Body of pancreas (tissue), 4 donors: Measurements from ENCODE around the gene DUS2.
"Not testable (repeated sequence)": the region's sequence is repeated elsewhere in the genome, so short reads cannot be mapped to it uniquely, and the experiment has no call there.

ENCODE experiments used
- POLR2A ChIP-seq, 3 donors: fragments of 450-650 bp; IDR thresholded peaks; one replicate each; pipeline ENCODE4 v1.6.1; 2016; ENCODE audit warnings: antibody characterized with exemption in 3 of 3, mild to moderate bottlenecking in 2 of 3
- TF ChIP-seq, protein P1 (sequence below), 7 experiments: fragments of 450-650 bp in 4 of 7; fragments of 200-600 bp in 3 of 7; sonication (generic) in 3 of 7; IDR thresholded peaks; one replicate each; pipeline ENCODE4 v1.5.1; 2016 to 2019; ENCODE audit warnings: antibody characterized with exemption in 7 of 7

GRCh38 chr16:68009872-68010271 lies 13.2 kb upstream of the DUS2 start:
- TF ChIP-seq, protein P1, sequence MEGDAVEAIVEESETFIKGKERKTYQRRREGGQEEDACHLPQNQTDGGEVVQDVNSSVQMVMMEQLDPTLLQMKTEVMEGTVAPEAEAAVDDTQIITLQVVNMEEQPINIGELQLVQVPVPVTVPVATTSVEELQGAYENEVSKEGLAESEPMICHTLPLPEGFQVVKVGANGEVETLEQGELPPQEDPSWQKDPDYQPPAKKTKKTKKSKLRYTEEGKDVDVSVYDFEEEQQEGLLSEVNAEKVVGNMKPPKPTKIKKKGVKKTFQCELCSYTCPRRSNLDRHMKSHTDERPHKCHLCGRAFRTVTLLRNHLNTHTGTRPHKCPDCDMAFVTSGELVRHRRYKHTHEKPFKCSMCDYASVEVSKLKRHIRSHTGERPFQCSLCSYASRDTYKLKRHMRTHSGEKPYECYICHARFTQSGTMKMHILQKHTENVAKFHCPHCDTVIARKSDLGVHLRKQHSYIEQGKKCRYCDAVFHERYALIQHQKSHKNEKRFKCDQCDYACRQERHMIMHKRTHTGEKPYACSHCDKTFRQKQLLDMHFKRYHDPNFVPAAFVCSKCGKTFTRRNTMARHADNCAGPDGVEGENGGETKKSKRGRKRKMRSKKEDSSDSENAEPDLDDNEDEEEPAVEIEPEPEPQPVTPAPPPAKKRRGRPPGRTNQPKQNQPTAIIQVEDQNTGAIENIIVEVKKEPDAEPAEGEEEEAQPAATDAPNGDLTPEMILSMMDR (IDR thresholded peaks at IDR 0.05), result not testable (repeated sequence)
- not testable (repeated sequence) for TF ChIP-seq POLR2A (IDR thresholded peaks at IDR 0.05)
